Subcutaneous abdominal adipose tissue (tissue), 5 donors: Measurements from ENCODE around the gene ENPP1.
"Not testable (repeated sequence)": the region's sequence is repeated elsewhere in the genome, so short reads cannot be mapped to it uniquely, and the experiment has no call there.

Experiments
- H3K27ac ChIP-seq: one replicate; pipeline ENCODE4 v1.7.0; 2013; ENCODE audit warnings: low read depth, mild to moderate bottlenecking, inconsistent platforms, low read length, moderate library complexity
- H3K27me3 ChIP-seq, 5 donors: one replicate each; pipeline ENCODE4 v1.7.0; 2013; ENCODE audit warnings: low read length in 5 of 5, inconsistent platforms in 1 of 5; ENCODE audit not compliant: control insufficient read depth in 5 of 5, insufficient read depth in 4 of 5
- H3K36me3 ChIP-seq, 5 donors: one replicate each; pipeline ENCODE4 v1.7.0; 2013; ENCODE audit warnings: low read length in 5 of 5; ENCODE audit not compliant: control insufficient read depth in 5 of 5, insufficient read depth in 5 of 5
- H3K4me1 ChIP-seq, 5 donors: one replicate each; pipeline ENCODE4 v1.7.0; 2013; ENCODE audit warnings: low read length in 5 of 5, mild to moderate bottlenecking in 3 of 5, moderate library complexity in 1 of 5; ENCODE audit not compliant: control insufficient read depth in 5 of 5, insufficient read depth in 5 of 5
- H3K4me3 ChIP-seq, 5 donors: one replicate each; pipeline ENCODE4 v1.7.0; 2013; ENCODE audit warnings: low read length in 5 of 5, low read depth in 1 of 5
- H3K9ac ChIP-seq, 5 donors: one replicate each; pipeline ENCODE4 v1.7.0; 2013; ENCODE audit warnings: low read length in 5 of 5, mild to moderate bottlenecking in 4 of 5, moderate library complexity in 3 of 5
- H3K9me3 ChIP-seq, 5 donors: one replicate each; pipeline ENCODE4 v1.7.0; 2013; ENCODE audit warnings: low read length in 5 of 5; ENCODE audit not compliant: control insufficient read depth in 5 of 5
- donor health status: healthy.
- donor health status: healthy.
- donor health status: healthy.
- donor health status: healthy.
- donor health status: healthy.

Gene ENPP1

DNA sequence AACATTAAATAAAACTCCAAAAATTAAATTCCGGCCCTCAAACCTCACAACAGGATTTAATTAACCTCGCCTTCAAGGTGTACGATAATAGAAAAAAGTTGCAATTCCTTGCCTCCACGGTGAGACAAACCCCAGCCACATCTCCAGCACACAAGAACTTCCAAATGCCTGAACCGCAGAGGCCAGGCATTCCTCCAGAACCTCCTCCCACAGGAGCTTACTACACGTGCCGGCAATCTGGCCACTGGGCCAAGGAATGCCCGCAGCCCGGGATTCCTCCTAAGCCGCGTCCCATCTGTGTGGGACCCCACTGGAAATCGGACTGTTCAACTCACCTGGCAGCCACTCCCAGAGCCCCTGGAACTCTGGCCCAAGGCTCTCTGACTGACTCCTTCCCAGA, 95.9 kb downstream of the ENPP1 start:
- not testable (repeated sequence) for H3K36me3 ChIP-seq, H3K27ac ChIP-seq, H3K9ac ChIP-seq, H3K27me3 ChIP-seq, H3K4me1 ChIP-seq, H3K9me3 ChIP-seq, H3K4me3 ChIP-seq

DNA sequence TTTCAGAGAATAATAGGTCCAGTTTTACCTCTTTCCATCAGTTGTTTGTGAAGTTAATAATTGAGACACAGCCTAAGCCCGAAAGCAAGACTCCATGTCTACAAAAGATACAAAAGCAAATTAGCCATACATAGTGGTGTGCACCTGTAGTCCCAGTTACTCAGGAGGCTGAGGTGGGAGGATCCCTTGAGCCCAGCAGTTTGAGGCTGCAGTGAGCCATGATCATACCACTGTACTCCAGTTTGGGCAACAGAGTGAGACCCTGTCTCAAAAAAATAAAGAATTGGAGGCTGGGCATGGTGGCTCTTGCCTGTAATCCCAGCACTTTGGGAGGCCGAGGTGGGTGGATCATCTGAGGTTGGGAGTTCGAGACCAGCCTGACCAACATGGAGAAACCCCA, 101.0 kb downstream of the ENPP1 start:
- not testable (repeated sequence) for H3K27ac ChIP-seq, H3K9me3 ChIP-seq, H3K27me3 ChIP-seq, H3K4me1 ChIP-seq, H3K36me3 ChIP-seq, H3K4me3 ChIP-seq, H3K9ac ChIP-seq

DNA sequence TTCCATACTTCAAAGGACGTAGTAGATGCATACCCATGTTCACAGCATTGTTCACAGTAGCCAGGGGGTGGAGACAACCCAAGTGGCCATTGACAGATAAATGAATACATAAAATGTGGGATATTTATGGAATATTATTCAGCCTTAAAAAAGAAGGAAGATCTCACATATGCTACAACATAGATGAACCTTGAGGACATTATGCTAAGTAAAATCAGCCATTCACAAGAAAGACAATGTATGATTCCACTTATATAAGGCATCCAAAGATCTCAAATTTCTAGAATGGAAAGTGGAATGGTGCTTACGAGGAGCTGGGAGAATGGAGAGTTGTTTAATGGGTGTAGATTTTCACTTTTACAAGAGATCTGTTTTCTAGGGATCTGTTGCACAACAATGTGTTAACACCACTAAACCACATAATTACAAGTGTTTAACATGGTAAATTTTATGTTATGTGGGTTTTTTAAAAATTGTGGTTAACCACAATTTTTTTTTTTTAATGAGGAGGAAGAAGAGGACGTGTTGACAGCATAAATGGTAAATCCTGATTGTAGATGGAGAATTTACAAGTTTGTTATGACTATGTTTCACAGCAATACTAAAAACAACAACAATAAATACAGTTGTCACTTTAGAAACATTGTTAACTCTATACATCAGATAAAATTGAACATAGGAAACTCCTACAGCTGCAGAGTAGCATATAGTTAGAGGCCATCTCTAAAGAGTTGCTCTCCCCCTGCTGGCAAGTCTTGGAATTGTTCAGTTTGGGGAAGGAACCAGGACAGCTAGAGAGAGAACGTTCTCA, 101.8 kb downstream of the ENPP1 start:
- Histone ChIP-seq H3K27ac (no peak overlapping the region), H3K9me3 (no peaks in the 10 kb centered on the region), H3K4me3 (no peak overlapping the region), H3K9ac (no peak overlapping the region), H3K27me3 (peaks cover 0 to 4% (median 0%) of the 10 kb centered on the region in 5 donors), H3K4me1 (no peaks in the 10 kb centered on the region), H3K36me3 (no peaks in the 10 kb centered on the region)

DNA sequence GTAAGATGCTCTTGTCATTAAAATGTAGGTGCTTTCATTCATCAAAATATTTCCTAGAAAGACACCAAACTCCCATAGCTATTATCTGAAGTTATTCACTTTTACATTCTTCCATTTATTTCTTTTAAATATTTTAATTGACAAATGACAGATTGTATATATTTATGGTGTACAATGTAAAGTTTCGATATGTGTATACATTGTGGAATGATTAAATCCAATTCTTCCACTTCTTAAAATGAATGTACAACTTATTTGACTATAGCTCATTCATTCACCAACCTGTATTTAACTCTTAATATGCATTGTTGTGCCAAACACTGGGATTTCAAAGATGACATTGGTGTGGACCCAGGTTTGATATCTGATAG, 102.4 kb downstream of the ENPP1 start:
- H3K27me3 ChIP-seq = peaks cover 0 to 4% (median 0%) of the 10 kb centered on the region in 5 donors
- H3K9me3 ChIP-seq = no peaks in the 10 kb centered on the region
- no peak overlapping the region for H3K9ac ChIP-seq
- no peak overlapping the region for H3K4me3 ChIP-seq
- no peak overlapping the region for H3K27ac ChIP-seq
- no peaks in the 10 kb centered on the region for H3K4me1 ChIP-seq
- H3K36me3 ChIP-seq = no peaks in the 10 kb centered on the region

DNA sequence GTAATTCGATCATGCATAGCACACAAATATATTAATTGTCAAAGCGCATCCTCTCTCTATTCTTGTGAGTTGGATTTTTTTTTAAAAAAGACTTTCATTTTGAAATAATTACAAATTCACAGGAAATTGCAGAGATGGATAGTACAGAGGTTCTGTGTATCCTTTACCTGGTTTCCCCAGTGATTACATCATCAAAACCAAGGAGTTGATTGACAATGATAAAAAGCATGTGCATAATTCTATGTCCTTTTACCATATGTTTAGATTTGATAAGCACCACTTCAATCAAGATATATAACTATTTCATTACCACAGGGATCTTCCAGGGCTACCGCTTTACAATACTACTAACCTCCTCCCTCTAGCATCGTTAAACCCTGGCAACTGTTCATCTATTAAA, 103.1 kb downstream of the ENPP1 start:
- no peaks in the 10 kb centered on the region for H3K9me3 ChIP-seq
- H3K4me1 ChIP-seq = peaks cover 0 to 3% (median 0%) of the 10 kb centered on the region in 5 donors
- no peak overlapping the region for H3K27ac ChIP-seq
- H3K27me3 ChIP-seq = peaks cover 0 to 4% (median 0%) of the 10 kb centered on the region in 5 donors
- no peaks in the 10 kb centered on the region for H3K36me3 ChIP-seq
- no peak overlapping the region for H3K4me3 ChIP-seq
- no peak overlapping the region for H3K9ac ChIP-seq

DNA sequence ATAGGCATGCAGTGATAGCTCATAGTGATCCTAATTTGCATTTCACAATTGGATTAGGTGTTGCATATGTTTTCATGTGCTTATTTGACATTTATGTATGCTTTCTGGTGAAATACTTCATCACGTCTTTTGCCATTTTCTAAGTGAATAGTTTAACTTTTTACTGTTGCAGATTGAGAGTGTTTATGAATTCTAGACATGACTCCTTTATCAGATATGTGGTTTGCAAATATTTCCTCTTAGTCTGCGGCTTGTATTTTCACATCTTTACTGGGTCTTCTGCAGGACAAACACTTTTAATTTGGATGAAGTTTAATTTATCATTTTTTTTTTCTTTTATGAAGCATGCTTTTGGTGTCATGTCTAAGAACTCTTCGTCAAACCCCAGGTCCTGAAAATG, 104.1 kb downstream of the ENPP1 start:
- H3K9ac ChIP-seq = no peak overlapping the region
- no peaks in the 10 kb centered on the region for H3K36me3 ChIP-seq
- no peak overlapping the region for H3K27ac ChIP-seq
- H3K27me3 ChIP-seq = peaks cover 0 to 4% (median 0%) of the 10 kb centered on the region in 5 donors
- peaks cover 0 to 3% (median 0%) of the 10 kb centered on the region in 5 donors for H3K4me1 ChIP-seq
- no peak overlapping the region for H3K4me3 ChIP-seq
- no peaks in the 10 kb centered on the region for H3K9me3 ChIP-seq

DNA sequence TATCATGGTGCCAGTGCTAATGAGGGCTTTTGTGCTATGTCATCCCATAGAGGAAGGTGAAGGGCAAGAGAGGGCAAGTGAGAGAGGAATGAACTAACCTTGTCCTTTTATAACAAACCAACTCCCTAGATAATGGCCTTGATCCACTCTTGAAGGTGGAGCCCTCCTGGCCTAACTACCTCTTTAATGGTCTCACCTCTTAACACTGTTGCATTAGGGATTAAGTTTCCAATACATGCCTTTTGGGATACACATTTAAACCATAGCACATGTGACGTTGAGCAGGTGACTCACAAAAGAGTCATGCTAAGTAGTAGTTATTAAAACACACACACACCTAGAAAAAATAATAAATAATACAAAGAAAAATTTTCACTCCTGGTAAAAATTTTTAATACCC, 106.4 kb downstream of the ENPP1 start:
- peaks cover 0 to 3% (median 0%) of the 10 kb centered on the region in 5 donors for H3K4me1 ChIP-seq
- H3K9ac ChIP-seq = no peak overlapping the region
- H3K36me3 ChIP-seq = no peaks in the 10 kb centered on the region
- H3K27ac ChIP-seq = no peak overlapping the region
- peaks cover 0 to 9% (median 0%) of the 10 kb centered on the region in 5 donors for H3K27me3 ChIP-seq
- no peak overlapping the region for H3K4me3 ChIP-seq
- H3K9me3 ChIP-seq = no peaks in the 10 kb centered on the region

DNA sequence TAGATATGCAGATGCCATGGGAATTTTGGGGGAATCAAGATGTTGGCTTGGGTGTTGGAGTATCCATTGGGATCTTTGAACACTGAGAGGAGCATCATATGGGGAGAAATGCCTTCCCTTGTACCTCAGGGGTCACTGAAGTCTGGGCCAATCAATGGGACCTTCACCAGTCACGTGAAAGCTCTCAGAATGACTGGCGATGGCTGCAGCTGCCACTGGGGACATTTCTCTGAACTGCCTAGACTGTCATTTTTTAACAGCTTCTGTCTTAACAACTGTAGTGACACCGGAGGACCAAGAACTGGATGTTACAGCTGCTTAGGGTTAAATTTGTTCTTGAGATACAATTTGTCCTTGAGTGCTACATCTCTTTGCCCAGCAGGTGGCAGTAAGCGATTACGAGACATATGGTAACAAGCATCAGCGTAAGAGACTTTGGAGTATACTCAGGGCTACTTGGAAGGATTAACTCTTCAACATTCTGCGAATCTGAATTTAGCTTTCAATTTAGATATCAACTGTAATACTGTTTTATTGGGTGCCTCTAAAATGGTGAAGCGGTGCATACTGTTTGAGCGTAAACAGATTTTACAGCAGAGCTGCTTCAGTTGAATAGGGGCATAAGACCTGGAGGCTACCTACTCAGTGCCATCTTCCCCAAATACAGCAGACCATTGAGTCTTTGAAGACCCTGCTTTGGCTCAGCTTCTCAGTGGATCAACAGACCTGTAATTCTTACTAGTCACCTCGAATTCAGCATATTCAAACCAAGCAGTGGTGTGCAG, 107.3 kb downstream of the ENPP1 start:
- H3K27me3 ChIP-seq = peaks cover 0 to 9% (median 0%) of the 10 kb centered on the region in 5 donors
- no peaks in the 10 kb centered on the region for H3K36me3 ChIP-seq
- no peak overlapping the region for H3K9ac ChIP-seq
- H3K9me3 ChIP-seq = no peaks in the 10 kb centered on the region
- H3K27ac ChIP-seq = no peak overlapping the region
- H3K4me3 ChIP-seq = no peak overlapping the region
- H3K4me1 ChIP-seq = peaks cover 0 to 3% (median 0%) of the 10 kb centered on the region in 5 donors

DNA sequence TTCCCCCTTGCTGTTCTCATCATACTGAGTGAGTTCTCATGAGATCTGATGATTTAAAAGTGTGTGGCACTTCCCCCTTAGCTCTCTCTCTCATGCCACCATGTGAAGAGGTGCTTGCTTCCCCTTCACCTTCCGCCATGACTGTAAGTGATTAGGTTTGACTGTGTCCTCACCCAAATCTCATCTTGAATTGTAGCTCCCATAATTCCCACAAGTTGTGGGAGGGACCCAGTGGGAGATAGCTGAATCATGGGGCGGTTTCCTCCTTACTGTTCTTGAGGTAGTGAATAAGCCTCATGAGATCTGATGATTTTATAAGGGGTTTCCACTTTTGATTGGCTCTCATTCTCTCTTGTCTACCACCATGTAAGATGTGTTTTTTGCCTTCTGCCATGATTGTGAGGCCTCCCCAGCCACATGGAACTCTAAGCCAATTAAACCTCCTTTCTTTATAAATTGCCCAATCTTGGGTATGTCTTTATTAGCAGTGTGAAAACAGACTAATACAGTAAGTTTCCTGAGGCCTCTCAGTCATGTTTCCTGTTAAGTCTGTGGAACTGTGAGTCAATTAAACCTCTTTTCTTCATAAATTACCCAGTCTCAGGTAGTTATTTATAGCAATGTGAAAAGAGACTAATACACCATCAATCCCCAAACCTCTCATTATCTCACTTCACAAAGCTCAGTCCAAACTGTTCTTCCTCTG, 108.4 kb downstream of the ENPP1 start:
- H3K36me3 ChIP-seq, H3K9ac ChIP-seq, H3K9me3 ChIP-seq, H3K27me3 ChIP-seq, H3K4me3 ChIP-seq, H3K4me1 ChIP-seq, H3K27ac ChIP-seq: not testable (repeated sequence)

DNA sequence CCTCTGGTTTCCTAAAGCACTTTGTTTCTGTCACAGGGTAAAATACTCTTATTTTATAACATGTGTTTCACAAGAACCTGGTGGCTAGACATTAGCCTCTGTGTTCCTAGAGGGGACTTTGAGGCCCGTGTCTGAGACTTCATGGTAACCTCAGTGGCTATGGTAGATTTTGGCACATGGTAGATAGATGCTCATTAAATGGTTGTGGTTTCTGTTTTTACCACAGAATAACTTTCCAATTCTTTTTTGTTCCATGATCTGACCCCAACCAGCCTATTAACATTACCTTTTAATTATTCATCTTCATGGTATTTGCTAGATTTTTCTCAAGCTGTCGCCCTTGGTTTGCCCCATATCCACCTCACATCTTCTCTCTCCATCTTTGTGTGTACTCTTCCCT, 109.0 kb downstream of the ENPP1 start:
- peaks cover 0 to 3% (median 0%) of the 10 kb centered on the region in 5 donors for H3K4me1 ChIP-seq
- no peak overlapping the region for H3K9ac ChIP-seq

More for the DNA sequence above, 109.0 kb downstream of the ENPP1 start:
- Histone ChIP-seq H3K27me3 (peaks cover 0 to 9% (median 0%) of the 10 kb centered on the region in 5 donors), H3K36me3 (no peaks in the 10 kb centered on the region), H3K4me3 (no peak overlapping the region), H3K9me3 (no peaks in the 10 kb centered on the region), H3K27ac (no peak overlapping the region)
